Measurements from ENCODE around the gene PAM. TPM values are rescaled to one million over a fixed set of nuclear protein-coding genes. Genes with fewer than 3 reads are reported as not detected.

Gene PAM
- total RNA-seq, 4 donors from 2014 or later, result 113 to 178 (median 130) TPM

GRCh38 chr5:102737805-102738469, 17.2 kb upstream of the PAM start:
- DNase-seq (ENCODE audit: low spot score), result no peak
- ATAC-seq (ENCODE audit: low FRiP score), result no peak
- no peak for TF ChIP-seq CTCF (IDR thresholded peaks at IDR 0.05)

- no peak for TF ChIP-seq CTCF (IDR thresholded peaks at IDR 0.05)
- no peak for DNase-seq (ENCODE audit: low spot score)
- no peak for ATAC-seq (ENCODE audit: low FRiP score)
Measured at GRCh38 chr5:102740515-102740914, 14.6 kb upstream of the PAM start.

- ATAC-seq (ENCODE audit: low FRiP score), result no peak
- no peak for TF ChIP-seq CTCF (IDR thresholded peaks at IDR 0.05)
- no peak for DNase-seq (ENCODE audit: low spot score)
Measured at GRCh38 chr5:102742215-102742614, 12.9 kb upstream of the PAM start.

GRCh38 chr5:102743900-102744299, 11.2 kb upstream of the PAM start:
- TF ChIP-seq CTCF (IDR thresholded peaks at IDR 0.05), result no peak
- no peak for ATAC-seq (ENCODE audit: low FRiP score)
- no peak for DNase-seq (ENCODE audit: low spot score)

GRCh38 chr5:102747386-102748166, 7.5 kb upstream of the PAM start:
- TF ChIP-seq CTCF (IDR thresholded peaks at IDR 0.05), result no peak
- no peak for DNase-seq (ENCODE audit: low spot score)
- ATAC-seq (ENCODE audit: low FRiP score), result no peak

- ATAC-seq (ENCODE audit: low FRiP score) (no peak), DNase-seq (ENCODE audit: low spot score) (no peak)
- TF ChIP-seq CTCF (IDR thresholded peaks at IDR 0.05), result no peak
Measured at GRCh38 chr5:102749416-102750030, 5.6 kb upstream of the PAM start.

All from omental fat pad (tissue), 4 donors.